HG02623 (cell line): ENCODE measurements around the gene MAGEB6B.
"Not testable (repeated sequence)": the region's sequence is repeated elsewhere in the genome, so short reads cannot be mapped to it uniquely, and the experiment has no call there.

Experiments
- ATAC-seq: cut with Tn5 transposase; IDR thresholded peaks from one replicate; pipeline ENCODE4 v1.9.1; 2021; ENCODE audit warnings: moderate library complexity; ENCODE audit not compliant: unreplicated experiment

MAGEB6B gene, protein sequence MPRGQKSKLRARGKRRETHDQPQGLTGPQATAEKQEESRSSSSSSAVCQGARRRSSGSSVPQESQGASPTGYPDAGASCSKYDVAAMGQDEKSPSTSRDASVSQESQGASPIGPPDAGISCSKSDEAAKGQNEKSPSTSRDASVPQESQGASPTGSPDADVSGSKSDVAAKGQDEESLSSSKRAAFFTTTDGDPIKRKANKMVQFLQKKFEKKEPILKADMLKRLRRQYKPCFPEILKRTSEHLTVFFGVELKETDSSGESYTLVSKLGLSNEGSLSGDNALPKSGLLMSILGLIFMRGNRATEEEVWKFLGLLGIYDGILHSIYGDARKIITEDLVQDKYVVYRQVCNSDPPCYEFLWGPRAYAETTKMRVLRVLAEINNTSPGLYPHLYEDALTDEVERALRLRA

DNA sequence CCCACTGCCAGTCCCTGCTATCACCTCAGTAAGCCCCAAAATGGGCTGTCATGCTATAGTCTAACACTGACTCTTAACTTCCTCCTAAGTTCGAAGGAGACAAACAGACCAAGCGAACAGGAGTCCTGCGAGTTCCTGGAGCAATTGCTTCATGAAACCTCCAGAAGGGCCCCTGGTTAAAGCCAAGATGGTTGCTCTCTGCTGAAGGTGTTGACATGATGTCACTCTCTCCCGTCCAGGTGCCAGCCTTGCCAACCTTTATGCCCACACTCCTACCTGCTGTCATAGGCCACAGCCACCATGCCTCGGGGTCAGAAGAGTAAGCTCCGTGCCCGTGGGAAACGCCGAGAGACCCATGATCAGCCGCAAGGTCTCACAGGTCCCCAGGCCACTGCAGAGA lies at the start of gene MAGEB6B:
TSS of gene MAGEB6B (plus strand) at position 301 of the 400 bp plus-strand sequence. CDS start at position 301, 0 bp downstream.
- ATAC-seq: no peak

- ATAC-seq: no peak
Observed at GRCh38 chrX:26138274-26138673, 22.1 kb upstream of the MAGEB6B start, which contains the start of gene MAGEB18. MAGEB18 (plus strand) TSS chrX:26138343; CDS start chrX:26138986, 643 bp downstream.

- no peak for ATAC-seq
Observed at GRCh38 chrX:26146024-26146423, 14.4 kb upstream of the MAGEB6B start.

GRCh38 chrX:26192204-26192603 lies 31.8 kb downstream of the MAGEB6B start, which contains the start of gene MAGEB6:
MAGEB6 (plus strand) TSS chrX:26192440; CDS start chrX:26193847, 1,407 bp downstream.
- no peak for ATAC-seq

- no peak for ATAC-seq
Observed at GRCh38 chrX:26203561-26203960, 43.2 kb downstream of the MAGEB6B start.

- ATAC-seq: not testable (repeated sequence)
Observed at GRCh38 chrX:26204717-26205116, 44.3 kb downstream of the MAGEB6B start.

DNA sequence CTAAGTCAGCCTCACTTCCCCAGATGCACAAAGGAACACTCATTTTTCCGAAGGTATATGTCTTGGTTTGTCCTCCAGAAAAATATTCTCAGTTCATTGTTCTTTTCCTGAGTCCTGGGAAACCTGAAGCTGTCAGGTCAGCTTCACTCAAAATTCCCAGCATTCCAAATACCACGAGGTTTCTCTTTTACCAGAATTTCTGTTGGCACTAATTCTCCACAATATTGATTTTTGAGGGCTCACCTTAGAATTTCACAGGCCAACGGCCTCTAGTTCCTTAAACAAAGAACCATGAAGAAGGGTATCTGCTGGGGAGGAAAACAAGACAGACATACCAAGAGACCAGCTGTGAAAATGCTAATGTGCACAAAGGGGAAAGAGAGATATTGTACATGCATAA lies 47.6 kb downstream of the MAGEB6B start:
- no peak for ATAC-seq
